Stimulated activated naive CD4-positive, alpha-beta T cell (primary cell): ENCODE data around the gene NIM1K.
"Not testable (repeated sequence)": the region's sequence is repeated elsewhere in the genome, so short reads cannot be mapped to it uniquely, and the experiment has no call there.

ENCODE experiments used
- DNase-seq, 6 experiments: peaks; one replicate each; lab custom pipeline; 2025; lab: John Stamatoyannopoulos, UW

NIM1K gene

DNA sequence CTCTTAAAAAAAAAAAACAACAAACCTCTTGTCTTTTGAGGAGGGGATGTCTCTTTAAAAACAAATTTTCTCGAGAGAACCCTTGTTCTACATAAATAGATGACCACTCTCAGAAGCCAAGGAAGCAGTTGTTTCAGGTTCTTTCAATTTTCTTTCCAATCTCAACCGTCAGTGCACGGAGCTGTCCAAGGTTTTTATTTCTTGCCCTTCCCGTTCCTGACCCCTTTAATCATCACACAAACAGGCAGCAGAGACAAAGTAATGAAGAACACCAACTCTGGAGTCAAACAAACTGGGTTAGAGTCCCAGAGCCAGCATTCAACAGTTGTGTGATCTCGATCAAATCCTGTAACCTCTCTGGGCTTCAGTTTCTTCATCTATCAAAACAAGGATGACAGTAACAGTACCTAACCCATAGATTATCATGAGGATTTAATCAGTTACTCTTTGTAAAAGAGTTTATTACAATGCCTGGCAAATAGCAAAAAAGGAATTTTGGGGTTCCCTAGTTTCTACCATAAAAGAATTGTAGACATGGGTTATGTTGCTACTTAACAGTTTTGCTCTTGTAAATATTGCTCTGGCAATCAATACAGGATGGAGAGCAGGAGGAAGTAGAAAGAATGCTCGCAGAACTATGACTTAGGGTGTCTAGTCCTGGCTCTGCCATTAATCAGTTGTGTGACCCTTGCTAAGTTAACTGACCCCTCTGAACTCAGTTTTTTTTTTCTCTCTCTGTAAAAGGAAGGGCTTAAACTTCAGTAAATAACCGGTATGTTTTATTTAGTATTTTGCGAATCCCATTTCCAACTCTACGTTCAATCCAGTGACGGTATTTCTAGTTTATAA is 1.0 kb upstream of the NIM1K start:
- DNase-seq, result peak in 1 of 6 experiments; percentile 4

GRCh38 chr5:43192558-43193180 is 644 bp downstream of the NIM1K start:
- DNase-seq, result peak in 4 of 6 experiments; percentile 4 to 43 (median 13)

DNA sequence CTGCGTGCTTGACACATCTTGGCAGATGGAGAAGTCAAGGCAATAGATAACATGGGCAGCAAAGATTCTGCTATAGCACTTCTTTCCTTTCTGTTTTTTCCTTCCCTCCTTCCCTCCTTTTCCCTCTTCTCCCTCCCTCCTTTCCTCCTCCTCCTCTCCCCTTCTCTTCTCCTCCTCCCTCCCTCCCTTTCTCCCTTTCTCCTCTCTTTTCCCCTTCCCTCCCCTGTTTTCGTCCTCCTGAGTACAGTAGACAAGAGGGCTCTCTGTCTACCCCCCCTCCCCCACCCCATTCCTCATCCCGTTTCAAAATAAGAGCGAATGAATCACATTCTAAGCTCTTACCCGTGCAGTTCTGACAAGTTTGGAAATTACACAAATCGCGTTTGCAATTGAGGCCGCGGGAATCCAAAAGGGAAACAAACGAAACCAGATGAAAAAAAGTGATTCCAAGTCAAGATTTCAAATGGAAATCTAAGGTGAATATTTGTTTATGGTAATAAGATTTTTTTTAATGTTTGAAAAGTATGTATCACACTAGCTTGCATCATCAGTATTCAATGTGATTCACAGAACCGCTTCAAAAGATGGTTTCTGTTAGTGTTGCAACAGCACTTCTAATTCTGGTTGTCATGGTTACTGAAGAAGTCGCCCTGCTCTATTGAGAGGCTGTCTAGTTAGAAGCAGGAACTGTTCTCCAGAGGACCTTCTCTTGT is 1.3 kb downstream of the NIM1K start:
- DNase-seq, result peak in 3 of 6 experiments; percentile 25 to 53 (median 44)

- DNase-seq, result no peak
Measured at GRCh38 chr5:43193894-43194265, 1.9 kb downstream of the NIM1K start.

DNA sequence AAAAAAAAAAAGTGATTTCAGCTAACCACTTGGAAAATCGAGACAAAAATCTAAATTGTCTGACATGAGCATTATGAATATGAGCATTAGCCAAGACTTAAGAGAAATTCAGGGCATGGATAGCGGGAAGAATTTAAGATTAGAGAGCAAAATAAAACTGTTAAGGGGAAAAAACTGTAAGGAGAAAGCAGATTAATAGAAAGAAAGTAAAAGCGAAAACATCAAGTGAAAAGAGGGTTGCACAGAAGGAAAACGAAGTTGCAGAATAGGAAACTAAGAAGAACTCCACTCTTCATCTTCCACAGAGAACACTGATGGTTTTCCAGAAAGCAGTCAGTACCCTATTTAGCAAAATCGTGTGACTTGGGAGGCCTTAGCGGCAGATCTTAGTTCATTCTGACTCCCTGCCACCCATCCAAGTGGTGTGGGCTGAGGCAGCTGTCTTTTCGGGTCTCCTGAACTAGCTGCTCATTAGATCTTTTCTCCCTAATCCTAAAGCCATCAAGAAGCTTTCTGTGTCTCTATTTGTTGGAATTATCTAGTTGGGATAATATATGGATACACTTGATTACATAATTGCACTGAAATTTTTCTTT is 3.7 kb downstream of the NIM1K start:
- DNase-seq, result no peak

DNA sequence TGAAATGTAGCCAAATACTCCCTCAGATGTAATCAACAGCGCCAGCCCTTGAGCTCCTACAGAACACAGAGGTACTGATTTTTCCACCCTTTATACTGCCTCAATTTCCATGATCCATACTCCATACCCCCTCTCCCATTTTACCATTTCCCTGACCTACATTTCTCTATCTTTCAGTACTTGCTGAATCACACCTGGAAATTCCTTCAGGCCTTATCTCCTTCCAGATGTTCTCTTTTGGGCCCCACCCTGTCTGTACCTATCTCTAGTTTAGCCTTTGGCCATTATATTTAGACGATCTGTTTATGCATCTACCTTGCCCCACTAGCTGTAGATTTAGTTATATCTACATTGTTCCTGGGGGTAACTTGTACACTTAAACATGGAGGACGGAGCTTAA is 5.5 kb downstream of the NIM1K start:
- DNase-seq, result no peak

GRCh38 chr5:43201442-43201841 is 9.4 kb downstream of the NIM1K start:
- not testable (repeated sequence) for DNase-seq

DNA sequence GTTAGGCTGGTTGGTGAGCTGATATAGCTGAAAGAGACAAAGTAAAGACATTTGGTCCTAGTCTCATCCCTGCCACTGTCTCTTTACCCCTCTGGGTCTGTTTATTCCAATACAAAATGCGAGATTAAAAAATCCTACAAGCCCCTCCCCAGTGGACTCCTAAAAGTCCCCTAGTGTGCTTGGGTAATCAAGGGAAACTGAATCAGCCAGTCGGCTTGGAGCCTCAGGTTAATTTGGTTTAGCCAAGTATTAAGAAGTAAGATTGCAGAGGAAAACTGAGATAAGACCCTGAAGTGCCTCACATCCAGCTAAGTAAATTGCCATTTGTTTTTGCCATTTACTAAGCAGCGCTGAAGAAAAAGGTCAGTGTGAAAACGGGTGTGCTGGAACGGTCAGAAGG is 10.4 kb downstream of the NIM1K start:
- no peak for DNase-seq

GRCh38 chr5:43203373-43203772 is 11.3 kb downstream of the NIM1K start:
- no peak for DNase-seq

- DNase-seq, result no peak
Measured at GRCh38 chr5:43204958-43205357, 12.9 kb downstream of the NIM1K start.

DNA sequence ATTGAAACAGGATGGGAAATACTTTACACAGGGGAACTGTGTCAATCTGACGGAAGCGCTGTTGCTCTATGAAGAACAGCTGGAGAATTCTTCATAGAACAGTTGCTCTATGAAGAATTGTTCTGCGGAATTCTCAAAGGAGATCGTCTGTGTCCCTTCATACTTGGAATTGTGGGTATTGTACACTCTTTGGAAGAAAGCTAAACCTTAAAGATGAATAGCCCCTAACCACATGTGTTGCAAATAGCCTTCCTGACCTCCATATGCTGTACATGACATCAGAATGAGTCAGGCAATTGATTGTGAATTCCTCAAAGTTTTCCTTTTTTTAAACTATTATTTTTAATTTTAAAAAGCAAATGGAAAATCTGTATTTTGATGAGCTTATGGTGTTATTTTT is 15.6 kb downstream of the NIM1K start:
- DNase-seq, result no peak

DNA sequence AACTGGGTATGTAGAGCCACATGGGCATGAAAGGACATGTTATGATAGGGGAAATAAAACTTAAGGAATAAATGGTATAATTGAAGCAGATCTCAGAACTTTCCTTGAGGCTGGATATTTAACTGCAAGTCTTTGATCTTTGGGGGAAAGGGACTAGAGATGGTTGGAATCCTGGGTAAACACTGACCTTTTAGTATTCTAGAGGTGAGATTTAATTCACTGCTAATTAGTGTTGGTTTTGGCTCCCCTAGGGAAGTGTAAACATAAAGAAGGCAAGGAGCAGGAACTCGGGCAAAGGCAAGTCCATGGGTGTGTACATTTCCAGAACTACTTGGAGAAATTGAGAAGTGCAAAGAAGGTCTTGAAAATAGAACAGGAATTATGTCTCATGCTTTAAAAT is 16.6 kb downstream of the NIM1K start:
- DNase-seq, result no peak

DNA sequence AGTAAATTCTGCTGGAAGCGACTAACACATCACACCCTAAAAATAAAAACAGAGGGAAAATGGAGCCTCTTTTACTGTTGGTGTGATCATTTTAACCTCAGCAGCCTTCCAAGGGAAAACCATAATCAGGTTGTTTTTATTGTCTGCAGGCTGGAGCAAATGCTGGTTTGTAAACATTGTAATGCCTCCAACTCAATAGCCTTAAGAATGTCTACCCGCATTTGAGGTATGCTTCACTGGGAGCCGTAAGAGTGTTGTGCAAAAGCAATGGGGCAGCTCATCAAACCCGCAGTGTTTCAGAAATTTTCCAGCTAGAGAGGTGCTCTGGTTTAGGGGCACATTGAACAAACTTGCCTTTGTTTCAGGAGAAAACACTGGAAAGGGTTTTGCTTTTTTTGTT is 17.0 kb downstream of the NIM1K start:
- no peak for DNase-seq

- DNase-seq, result no peak
Measured at GRCh38 chr5:43209833-43210232, 17.8 kb downstream of the NIM1K start.

DNA sequence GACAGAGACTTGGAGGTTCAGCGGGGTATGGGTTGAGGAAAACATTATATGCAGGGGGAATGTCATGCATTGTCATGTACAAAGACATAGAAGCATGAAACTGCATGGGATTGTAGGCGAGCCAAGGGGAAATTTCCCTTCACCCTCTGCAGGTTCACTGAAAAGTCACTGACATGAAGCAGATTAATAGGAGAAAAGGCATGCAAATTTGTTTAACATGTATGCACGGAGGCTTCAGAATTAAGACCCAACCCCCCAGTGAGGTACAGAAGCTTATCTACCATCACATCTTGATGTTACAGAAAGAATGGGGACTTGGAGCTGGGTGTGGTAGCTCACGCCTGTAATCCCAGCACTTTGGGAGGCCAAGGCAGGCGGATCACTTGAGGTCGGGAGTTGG is 18.5 kb downstream of the NIM1K start:
- no peak for DNase-seq

DNA sequence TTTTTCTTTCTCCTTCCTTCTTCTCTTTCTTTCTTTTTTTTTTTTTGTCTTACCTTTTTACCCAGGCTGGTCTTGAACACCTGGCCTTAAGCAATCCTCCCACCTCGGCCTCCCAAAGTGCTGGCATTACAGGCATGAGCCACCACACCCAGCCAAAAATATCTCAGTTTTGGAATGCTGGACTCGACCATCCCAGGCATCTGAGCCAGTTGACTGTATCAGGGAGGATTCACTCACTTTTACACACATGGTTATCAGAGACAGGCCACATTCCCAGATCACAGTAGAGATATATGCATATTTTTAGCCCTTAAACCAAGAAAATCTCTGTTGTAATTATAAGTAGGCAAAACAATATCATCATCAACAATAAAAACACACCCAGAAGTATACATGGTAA is 21.9 kb downstream of the NIM1K start:
- DNase-seq, result no peak

- DNase-seq, result no peak
Measured at GRCh38 chr5:43215073-43215631, 23.1 kb downstream of the NIM1K start.

GRCh38 chr5:43216941-43217340 is 24.9 kb downstream of the NIM1K start:
- DNase-seq, result no peak

DNA sequence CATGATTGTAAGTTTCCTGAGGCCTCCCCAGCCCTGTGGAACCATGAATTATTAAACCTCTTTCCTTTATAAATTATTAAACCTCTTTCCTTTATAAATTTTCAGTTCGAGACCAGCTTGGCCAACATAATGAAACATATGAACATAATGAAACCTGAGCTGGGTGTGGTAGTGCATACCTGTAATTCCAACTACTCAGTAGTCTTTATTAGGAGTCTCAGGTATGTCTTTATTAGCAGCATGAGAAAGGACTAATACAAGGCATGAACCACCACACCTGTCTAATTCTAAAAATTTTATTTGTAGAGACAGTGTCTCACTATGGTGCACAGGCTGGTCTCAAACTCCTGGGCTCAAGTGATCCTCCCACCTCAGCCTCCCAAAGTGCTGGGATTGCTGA is 27.1 kb downstream of the NIM1K start:
- no peak for DNase-seq

DNA sequence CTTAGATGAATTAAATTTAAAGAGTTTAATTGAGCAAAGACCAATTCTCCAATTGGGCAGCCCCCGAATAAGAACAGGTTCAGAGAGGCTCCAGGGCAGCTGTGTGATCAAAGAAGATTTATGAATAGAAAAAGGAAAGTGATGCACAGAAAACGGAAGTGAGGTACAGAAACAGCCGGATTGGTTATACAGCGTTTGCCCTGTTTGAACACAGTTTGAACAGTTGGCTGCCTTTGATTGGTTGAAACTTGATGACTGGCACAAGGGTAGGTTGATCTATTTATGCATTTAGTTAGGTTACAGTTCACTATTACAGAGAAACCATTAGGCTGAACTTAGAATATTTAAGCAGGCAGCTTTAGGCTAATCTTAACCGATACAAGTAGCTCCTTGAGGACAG is 29.5 kb downstream of the NIM1K start:
- DNase-seq, result no peak

GRCh38 chr5:43225649-43226245 is 33.7 kb downstream of the NIM1K start:
- no peak for DNase-seq

DNA sequence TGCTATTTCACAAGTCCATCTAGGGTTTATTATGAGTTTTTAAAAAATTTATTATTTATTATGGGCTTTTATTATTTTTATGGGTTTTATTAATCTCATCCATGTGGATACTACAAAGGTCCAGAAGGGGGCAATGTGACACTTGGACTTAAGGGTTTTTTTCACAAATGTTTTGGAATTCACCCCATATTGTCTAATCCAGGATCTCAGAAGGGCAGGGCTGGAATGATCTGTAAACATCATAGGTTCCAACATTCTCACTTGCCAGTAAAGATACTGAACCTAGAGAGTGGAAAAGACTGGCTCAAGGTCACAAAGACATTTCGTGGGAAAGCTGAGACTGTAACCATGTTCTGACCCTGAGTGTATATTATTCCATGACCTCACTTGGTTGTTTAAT is 35.6 kb downstream of the NIM1K start:
- no peak for DNase-seq
